CD4-positive, alpha-beta memory T cell (primary cell): ENCODE results near the gene CYP27A1. TPM values are rescaled to one million over a fixed set of nuclear protein-coding genes. Genes with fewer than 3 reads are reported as not detected.

ENCODE experiments used
- CTCF ChIA-PET: fragments of 350-600 bp; sonication (Branson Sonifier 250); formaldehyde crosslinking; loops from one replicate; lab custom pipeline; 2021; ENCODE audit warnings: inconsistent platforms; ENCODE audit not compliant: partially characterized antibody; lab: Charles Lee
- POLR2A ChIA-PET: fragments of 350-600 bp; sonication (Branson Sonifier 250); formaldehyde crosslinking; loops from one replicate; lab custom pipeline; 2021; ENCODE audit not compliant: partially characterized antibody; lab: Charles Lee
- DNase-seq, 5 donors: peaks; one replicate each; pipeline versions ENCODE4 v3.0.0 to v3.0.0-alpha.2; 2020 to 2022; ENCODE audit warnings: mixed read lengths in 1 of 5
- H3K27ac ChIP-seq: one replicate; pipeline ENCODE4 v1.7.0; 2013; ENCODE audit warnings: low read depth, low read length
- H3K27me3 ChIP-seq: 2 replicates; pipeline ENCODE4 v1.7.0; 2013; ENCODE audit warnings: mild to moderate bottlenecking, low read length, moderate library complexity; ENCODE audit not compliant: insufficient read depth
- H3K36me3 ChIP-seq: 2 replicates; pipeline ENCODE4 v1.7.0; 2013; ENCODE audit warnings: mild to moderate bottlenecking, low read length, moderate library complexity; ENCODE audit not compliant: insufficient read depth
- H3K4me1 ChIP-seq: 2 replicates; pipeline ENCODE4 v1.7.0; 2013; ENCODE audit warnings: mild to moderate bottlenecking, low read length, moderate library complexity; ENCODE audit not compliant: insufficient read depth
- H3K4me3 ChIP-seq, 2 donors: one replicate each; pipeline ENCODE4 v1.7.0; 2013; ENCODE audit warnings: low read length in 2 of 2, mild to moderate bottlenecking in 1 of 2
- H3K9me3 ChIP-seq, 2 donors: one replicate each; pipeline ENCODE4 v1.7.0; 2013; ENCODE audit warnings: low read length in 2 of 2, control low read depth in 1 of 2; ENCODE audit not compliant: control insufficient read depth in 1 of 2
- H3K27ac Mint-ChIP-seq, 7 donors: one replicate each; pipeline ENCODE4 v1.8.0; 2020 to 2021; ENCODE audit warnings: mixed read lengths in 7 of 7, mild to moderate bottlenecking in 6 of 7, inconsistent platforms in 3 of 7, moderate library complexity in 3 of 7
- H3K27me3 Mint-ChIP-seq, 2 donors: one replicate each; pipeline ENCODE4 v1.8.0; 2020 to 2021; ENCODE audit warnings: mixed read lengths in 2 of 2
- H3K36me3 Mint-ChIP-seq, 2 donors: one replicate each; pipeline ENCODE4 v1.8.0; 2020 to 2021; ENCODE audit warnings: mixed read lengths in 2 of 2, inconsistent platforms in 1 of 2, mild to moderate bottlenecking in 1 of 2
- H3K4me1 Mint-ChIP-seq, 4 donors: one replicate each; pipeline ENCODE4 v1.8.0; 2020 to 2021; ENCODE audit warnings: mixed read lengths in 4 of 4, mild to moderate bottlenecking in 1 of 4
- H3K4me3 Mint-ChIP-seq, 8 donors: one replicate each; pipeline ENCODE4 v1.8.0; 2020 to 2021; ENCODE audit warnings: mixed read lengths in 8 of 8, mild to moderate bottlenecking in 7 of 8, moderate library complexity in 6 of 8, inconsistent platforms in 3 of 8
- H3K9me3 Mint-ChIP-seq, 8 donors: one replicate each; pipeline ENCODE4 v1.8.0; 2020 to 2021; ENCODE audit warnings: mixed read lengths in 8 of 8, mild to moderate bottlenecking in 5 of 8, inconsistent platforms in 3 of 8, moderate library complexity in 1 of 8
- intact Hi-C: fragments of 100-400 bp; cut with micrococcal nuclease; formaldehyde crosslinking; loops from one replicate; pipeline ENCODE4 v1.15.1; 2023
- polyA plus RNA-seq, 2 donors: library from polyadenylated mRNA; unstranded; fragments of 300-500 nt; fragmentation: Illumina TruSeq; gene quantifications; one replicate each; pipeline ENCODE4 v1.2.3, GENCODE V29; 2021
- total RNA-seq, 2 experiments: library from RNA; stranded (reverse); gene quantifications; one replicate each; pipeline ENCODE4 v1.2.3, GENCODE V29; 2021

CYP27A1 gene
- total and polyA plus RNA-seq, 4 experiments from 2014 or later: 0.15 to 8.1 (median 7.2) TPM; not detected in 1

GRCh38 chr2:218776488-218776887 is 5.5 kb upstream of the CYP27A1 start:
- intact Hi-C loops: no loop called here
- peaks cover 10 to 54% of the 10 kb centered on the region in 2 donors for H3K36me3 Mint-ChIP-seq
- H3K9me3 ChIP-seq: no peaks in the 10 kb centered on the region

GRCh38 chr2:218777276-218777990 is 4.5 kb upstream of the CYP27A1 start:
- H3K36me3 ChIP-seq: no peaks in the 10 kb centered on the region
- Mint-ChIP-seq H3K27ac (no peak overlapping the region), H3K36me3 (peaks cover 4 to 48% of the 10 kb centered on the region in 2 donors), H3K4me3 (no peak overlapping the region), H3K4me1 (peaks cover 2 to 8% (median 6%) of the 10 kb centered on the region in 4 donors), H3K9me3 (peaks cover 0 to 38% (median 21%) of the 10 kb centered on the region in 8 donors), H3K27me3 (peaks cover 21 to 22% of the 10 kb centered on the region in 2 donors)
- DNase-seq: no peak
- ChIA-PET POLR2A (no interaction called here), CTCF (no interaction called here)
- intact Hi-C loops: no loop called here
- peaks cover 5% of the 10 kb centered on the region for H3K4me1 ChIP-seq
- H3K27ac ChIP-seq: no peak overlapping the region
- H3K4me3 ChIP-seq: no peak overlapping the region
- H3K9me3 ChIP-seq: no peaks in the 10 kb centered on the region
- H3K27me3 ChIP-seq: peaks cover 17% of the 10 kb centered on the region

More at GRCh38 chr2:218776488-218776887, 5.5 kb upstream of the CYP27A1 start:
- DNase-seq: no peak
- ChIA-PET CTCF (no interaction called here), POLR2A (no interaction called here)
- H3K4me3 Mint-ChIP-seq: no peak overlapping the region
- peaks cover 0 to 38% (median 21%) of the 10 kb centered on the region in 8 donors for H3K9me3 Mint-ChIP-seq
- H3K4me3 ChIP-seq: no peak overlapping the region
- peaks cover 10% of the 10 kb centered on the region for H3K27me3 ChIP-seq
- peaks cover 0 to 7% (median 4%) of the 10 kb centered on the region in 4 donors for H3K4me1 Mint-ChIP-seq
- peaks cover 19% of the 10 kb centered on the region in 2 donors for H3K27me3 Mint-ChIP-seq
- H3K4me1 ChIP-seq: peaks cover 5% of the 10 kb centered on the region
- H3K36me3 ChIP-seq: no peaks in the 10 kb centered on the region
- H3K27ac Mint-ChIP-seq: no peak overlapping the region
- no peak overlapping the region for H3K27ac ChIP-seq

GRCh38 chr2:218780046-218780445 is 1.9 kb upstream of the CYP27A1 start:
- H3K27me3 Mint-ChIP-seq: peaks cover 36 to 37% of the 10 kb centered on the region in 2 donors
- H3K4me1 Mint-ChIP-seq: peaks cover 2 to 8% (median 6%) of the 10 kb centered on the region in 4 donors
- Histone ChIP-seq H3K4me1 (peaks cover 5% of the 10 kb centered on the region), H3K27ac (no peak overlapping the region), H3K36me3 (no peaks in the 10 kb centered on the region), H3K27me3 (peaks cover 21% of the 10 kb centered on the region), H3K4me3 (no peak overlapping the region), H3K9me3 (no peaks in the 10 kb centered on the region)
- no peak overlapping the region for H3K4me3 Mint-ChIP-seq
- DNase-seq: no peak
- peaks cover 0 to 38% (median 21%) of the 10 kb centered on the region in 8 donors for H3K9me3 Mint-ChIP-seq
- peaks cover 3 to 40% of the 10 kb centered on the region in 2 donors for H3K36me3 Mint-ChIP-seq
- no peak overlapping the region for H3K27ac Mint-ChIP-seq
- intact Hi-C loops: no loop called here
- CTCF ChIA-PET: no interaction called here
- POLR2A ChIA-PET: no interaction called here

- H3K27me3 ChIP-seq: peaks cover 21% of the 10 kb centered on the region
- ChIA-PET POLR2A (no interaction called here), CTCF (no interaction called here)
- intact Hi-C loops: no loop called here
- no peak overlapping the region for H3K27ac ChIP-seq
- no peaks in the 10 kb centered on the region for H3K9me3 ChIP-seq
- Mint-ChIP-seq H3K27ac (no peak overlapping the region), H3K27me3 (peaks cover 36 to 37% of the 10 kb centered on the region in 2 donors), H3K4me3 (peak overlapping the region in 4 of 8 donors; percentile 24 to 53 (median 42)), H3K36me3 (peaks cover 3 to 34% of the 10 kb centered on the region in 2 donors), H3K9me3 (peaks cover 0 to 29% (median 16%) of the 10 kb centered on the region in 8 donors), H3K4me1 (peaks cover 2 to 8% (median 6%) of the 10 kb centered on the region in 4 donors)
- no peak overlapping the region for H3K4me3 ChIP-seq
- no peaks in the 10 kb centered on the region for H3K36me3 ChIP-seq
- peaks cover 5% of the 10 kb centered on the region for H3K4me1 ChIP-seq
- DNase-seq: no peak
These were observed 876 bp upstream of the CYP27A1 start for GRCh38 chr2:218780851-218781690.

- H3K4me3 Mint-ChIP-seq: peak overlapping the region in 2 of 8 donors; percentile 29 to 54
- peaks cover 37 to 40% of the 10 kb centered on the region in 2 donors for H3K27me3 Mint-ChIP-seq
- peaks cover 2 to 8% (median 6%) of the 10 kb centered on the region in 4 donors for H3K4me1 Mint-ChIP-seq
- peaks cover 5% of the 10 kb centered on the region for H3K4me1 ChIP-seq
- H3K9me3 Mint-ChIP-seq: peaks cover 0 to 14% (median 6%) of the 10 kb centered on the region in 8 donors
- DNase-seq: no peak
- H3K4me3 ChIP-seq: no peak overlapping the region
- no peak overlapping the region for H3K27ac ChIP-seq
- H3K9me3 ChIP-seq: no peaks in the 10 kb centered on the region
- ChIA-PET CTCF (no interaction called here), POLR2A (interaction anchor here (0.6 kb wide), 1 partner anchor 143 kb away, joined by 5 read pairs; no protein-coding TSS in a partner anchor)
- no peak overlapping the region for H3K27ac Mint-ChIP-seq
- intact Hi-C loops: no loop called here
- peaks cover 0 to 24% of the 10 kb centered on the region in 2 donors for H3K36me3 Mint-ChIP-seq
- no peaks in the 10 kb centered on the region for H3K36me3 ChIP-seq
- H3K27me3 ChIP-seq: peaks cover 21% of the 10 kb centered on the region
These were observed 539 bp downstream of the CYP27A1 start for GRCh38 chr2:218782528-218782844.

- Mint-ChIP-seq H3K27ac (no peak overlapping the region), H3K27me3 (peaks cover 37 to 48% of the 10 kb centered on the region in 2 donors), H3K9me3 (peaks cover 0 to 11% (median under 1%) of the 10 kb centered on the region in 8 donors), H3K4me3 (no peak overlapping the region), H3K4me1 (peaks cover 2 to 8% (median 6%) of the 10 kb centered on the region in 4 donors), H3K36me3 (peaks cover 0 to 20% of the 10 kb centered on the region in 2 donors)
- Histone ChIP-seq H3K4me1 (peaks cover 5% of the 10 kb centered on the region), H3K4me3 (no peak overlapping the region), H3K27me3 (peaks cover 21% of the 10 kb centered on the region), H3K36me3 (no peaks in the 10 kb centered on the region), H3K9me3 (no peaks in the 10 kb centered on the region), H3K27ac (no peak overlapping the region)
- DNase-seq: no peak
- CTCF ChIA-PET: interaction anchor here (0.6 kb wide), 1 partner anchor 35 kb away, joined by 3 read pairs; no protein-coding TSS in a partner anchor
- intact Hi-C loops: no loop called here
- POLR2A ChIA-PET: no interaction called here
These were observed 1.7 kb downstream of the CYP27A1 start for GRCh38 chr2:218783688-218784087.

- no peaks in the 10 kb centered on the region for H3K36me3 ChIP-seq
- POLR2A ChIA-PET: no interaction called here
- Mint-ChIP-seq H3K4me1 (peaks cover 2 to 8% (median 6%) of the 10 kb centered on the region in 4 donors), H3K36me3 (peaks cover 0 to 7% of the 10 kb centered on the region in 2 donors), H3K27ac (no peak overlapping the region), H3K9me3 (peaks cover 0 to 6% (median 1%) of the 10 kb centered on the region in 8 donors), H3K4me3 (no peak overlapping the region), H3K27me3 (peaks cover 32 to 40% of the 10 kb centered on the region in 2 donors)
- CTCF ChIA-PET: interaction anchor here (1.2 kb wide), 1 partner anchor 10 kb away, joined by 4 read pairs; no protein-coding TSS in a partner anchor
- no peak for DNase-seq
- no peak overlapping the region for H3K4me3 ChIP-seq
- no peaks in the 10 kb centered on the region for H3K9me3 ChIP-seq
- peaks cover 5% of the 10 kb centered on the region for H3K4me1 ChIP-seq
- intact Hi-C loops: no loop called here
- peaks cover 21% of the 10 kb centered on the region for H3K27me3 ChIP-seq
- H3K27ac ChIP-seq: no peak overlapping the region
These were observed 3.2 kb downstream of the CYP27A1 start for GRCh38 chr2:218785103-218785502.
